Hair follicular keratinocyte (primary cell): ENCODE measurements around the gene PAIP2. TPM values are rescaled to one million over a fixed set of nuclear protein-coding genes. Genes with fewer than 3 reads are reported as not detected.

ENCODE experiments used
- total RNA-seq: library from RNA; depleted of rRNA; stranded (reverse); fragments of >200 nt; gene quantifications from 2 replicates; pipeline ENCODE4 v1.2.3, GENCODE V29; 2015

PAIP2 gene
- total RNA-seq = 43.7 and 62.6 TPM in 2 replicates

GRCh38 chr5:139341689-139342422 is at the start of gene PAIP2:
PAIP2 (plus strand) TSS chr5:139341854; CDS start chr5:139363785, 21,931 bp downstream.

DNA sequence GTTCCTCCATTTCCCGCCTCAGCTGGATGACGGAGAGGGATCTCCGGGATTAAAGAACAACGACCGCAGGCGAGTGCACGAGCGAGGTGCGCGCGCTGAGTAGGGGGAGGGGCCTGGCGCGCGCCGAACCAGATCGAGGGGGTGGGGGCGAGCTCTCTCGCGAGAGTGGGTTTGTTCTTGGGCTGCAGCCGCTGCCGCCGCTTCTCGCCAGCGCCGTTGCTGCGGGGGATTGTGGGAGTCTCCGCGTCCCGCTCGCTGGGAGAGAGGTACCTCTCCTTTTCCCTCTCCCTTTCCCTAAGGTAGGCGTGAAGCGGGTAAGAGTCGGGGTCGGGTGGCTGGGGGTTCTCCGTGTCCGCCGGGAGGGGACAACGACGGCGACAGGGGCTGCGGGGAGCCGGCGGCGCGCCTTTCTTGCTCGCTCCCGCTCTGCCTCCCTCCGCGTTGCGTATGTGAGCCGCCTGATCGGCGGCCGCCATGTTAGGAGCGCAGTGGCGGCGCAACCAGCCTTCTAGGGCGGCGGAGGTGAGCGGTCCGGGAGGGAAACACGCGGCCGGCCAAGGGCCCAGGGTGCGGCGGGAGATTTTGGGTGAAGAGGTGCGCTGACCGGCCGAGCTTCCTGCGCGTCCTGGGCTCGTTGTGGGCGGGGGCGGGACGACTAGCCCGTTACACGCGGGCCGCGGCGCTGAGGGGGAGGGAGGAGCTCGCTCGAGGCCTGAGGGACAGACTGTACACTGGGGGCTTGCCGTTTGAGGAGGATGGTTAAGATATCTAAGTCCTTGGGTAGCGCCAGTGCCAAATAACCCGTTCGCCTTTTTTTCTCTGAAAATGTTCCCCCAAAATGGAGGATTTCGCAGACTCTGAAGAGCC is 47.9 kb upstream of the PAIP2 start, which contains the start of gene MATR3:
Gene MATR3 (plus strand): TSS at position 234 of the 867 bp plus-strand sequence. CDS start 13,676 bp downstream, outside the sequence.

DNA sequence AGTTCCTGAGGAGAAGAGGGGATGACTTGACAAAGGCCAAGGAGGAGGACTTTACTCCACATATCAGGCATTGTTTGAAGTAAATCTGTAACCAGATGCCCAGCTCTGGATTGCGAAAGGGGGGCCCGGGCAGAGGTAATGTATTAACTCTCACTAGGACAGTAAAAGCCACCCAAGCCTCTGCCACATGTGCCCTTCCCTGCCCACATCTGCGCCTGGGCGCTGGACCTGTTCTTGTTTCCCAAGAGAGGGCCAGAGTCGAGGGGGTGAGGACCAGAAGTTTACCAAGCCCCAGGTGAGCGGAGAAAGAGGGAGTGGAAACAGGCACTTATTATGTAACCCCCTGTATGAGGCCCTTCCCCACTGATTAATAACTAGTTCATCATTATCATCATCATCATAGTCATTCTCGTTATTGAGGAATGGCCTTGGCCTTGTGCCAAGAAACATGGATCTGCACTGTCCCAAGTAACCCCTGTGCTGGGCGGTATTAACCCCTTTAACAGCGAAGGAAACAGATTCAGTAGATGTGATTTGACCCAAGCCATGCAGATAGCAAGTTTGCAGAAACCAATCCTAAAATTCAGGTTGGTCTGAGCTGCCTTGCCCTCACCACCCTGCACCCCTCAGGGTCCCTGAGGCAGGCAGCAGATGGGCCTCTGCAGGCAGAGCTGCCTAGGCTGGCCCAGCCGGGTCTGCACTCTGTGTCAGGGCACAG is 41.8 kb downstream of the PAIP2 start, which contains the start of gene SLC23A1:
Gene SLC23A1 (minus strand): TSS at position 23 of the 718 bp plus-strand sequence. CDS start 44 bp downstream, outside the sequence.

DNA sequence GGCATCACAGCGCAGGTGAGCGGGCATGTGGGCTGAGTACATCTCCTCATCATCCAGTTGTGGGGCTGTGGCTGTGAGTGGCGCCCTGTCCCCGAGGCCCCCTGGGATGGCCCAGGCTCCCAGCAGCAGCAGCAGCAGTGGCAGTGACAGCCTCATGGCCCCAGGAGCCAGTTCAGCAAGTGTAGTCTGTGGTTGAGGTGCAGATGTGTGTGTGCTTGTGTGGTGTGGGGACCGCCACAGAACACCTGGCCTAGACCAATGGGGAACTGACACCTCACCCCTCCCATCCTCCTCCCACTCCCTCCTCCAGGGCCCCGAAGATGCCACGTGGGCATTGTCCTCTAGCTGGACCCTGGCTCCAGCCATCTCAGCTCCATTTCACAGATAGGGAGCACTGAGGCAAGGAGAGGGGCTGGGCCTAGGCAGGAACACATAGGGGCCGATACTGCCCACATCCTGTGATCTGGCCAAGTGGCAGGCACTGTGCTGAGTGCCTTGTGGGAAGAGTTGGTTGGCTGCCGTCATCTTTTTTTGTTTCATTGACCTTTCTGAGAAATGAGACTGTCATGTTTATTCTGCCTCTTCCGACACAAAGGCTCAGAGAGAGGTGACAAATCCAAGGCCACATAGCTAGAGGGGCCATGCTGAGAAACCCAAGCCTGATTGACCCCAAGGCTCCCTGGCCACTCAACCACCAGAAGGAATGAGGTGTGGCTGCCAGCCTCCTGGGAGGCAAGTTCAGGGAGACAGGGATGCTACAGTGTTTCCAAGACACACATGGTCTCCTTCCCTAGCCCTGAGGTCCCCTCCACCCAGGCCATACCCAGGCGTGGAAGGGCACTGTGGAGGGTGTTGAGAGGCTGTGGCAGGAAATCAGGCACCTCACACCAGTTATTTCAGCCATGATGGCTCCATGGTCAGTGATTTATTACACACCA is 48.3 kb downstream of the PAIP2 start, which contains the start of gene MZB1:
Gene MZB1 (minus strand): TSS at position 213 of the 938 bp plus-strand sequence. CDS start 57 bp downstream, at position 156.

DNA sequence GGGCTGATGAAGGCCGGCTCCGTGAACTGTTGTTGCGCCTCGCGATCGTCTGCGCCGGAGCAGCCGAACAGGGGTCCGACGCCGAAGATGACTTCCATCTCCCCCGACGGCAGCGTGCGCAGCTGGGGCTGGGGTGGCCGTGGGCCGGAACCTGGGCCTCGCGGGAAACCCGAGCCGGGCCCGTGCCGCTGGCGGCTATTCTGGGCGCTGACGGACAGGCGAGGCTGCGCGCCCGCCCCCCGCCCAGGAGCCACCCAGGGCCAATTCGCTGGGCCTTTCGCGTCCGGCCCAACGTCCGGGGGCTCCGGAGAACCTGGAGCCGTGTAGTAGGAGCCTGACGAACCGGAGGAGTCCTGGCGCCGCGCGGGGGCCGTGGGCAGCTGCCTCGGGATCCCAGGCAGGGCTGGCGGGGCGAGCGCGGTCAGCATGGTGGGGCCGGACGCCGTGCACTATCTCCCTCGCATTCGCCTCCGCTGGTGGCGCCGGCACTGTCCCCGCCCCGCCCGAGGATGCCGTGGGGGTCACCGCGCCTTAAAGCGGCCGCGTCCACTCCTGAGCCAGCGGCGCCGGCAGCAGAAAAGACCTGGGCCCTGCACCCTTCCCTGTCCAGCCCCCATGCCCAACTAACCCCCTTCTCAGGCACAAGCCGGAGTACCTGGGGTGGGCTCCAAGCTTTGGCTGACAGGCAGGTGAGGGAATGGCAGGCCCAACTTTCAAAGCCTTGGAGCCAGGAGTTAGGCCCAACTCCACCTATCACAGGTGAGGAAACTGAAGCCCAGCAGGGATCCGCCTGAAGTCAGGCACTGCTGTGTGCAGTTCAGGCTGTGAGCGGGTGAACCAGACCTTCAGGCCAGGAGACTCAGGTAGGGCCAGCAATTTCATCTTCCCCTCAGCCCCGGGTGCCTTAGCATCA is 53.3 kb downstream of the PAIP2 start, which contains the start of gene PROB1:
Gene PROB1 (minus strand): TSS at position 451 of the 913 bp plus-strand sequence. CDS start 23 bp downstream, at position 428.

DNA sequence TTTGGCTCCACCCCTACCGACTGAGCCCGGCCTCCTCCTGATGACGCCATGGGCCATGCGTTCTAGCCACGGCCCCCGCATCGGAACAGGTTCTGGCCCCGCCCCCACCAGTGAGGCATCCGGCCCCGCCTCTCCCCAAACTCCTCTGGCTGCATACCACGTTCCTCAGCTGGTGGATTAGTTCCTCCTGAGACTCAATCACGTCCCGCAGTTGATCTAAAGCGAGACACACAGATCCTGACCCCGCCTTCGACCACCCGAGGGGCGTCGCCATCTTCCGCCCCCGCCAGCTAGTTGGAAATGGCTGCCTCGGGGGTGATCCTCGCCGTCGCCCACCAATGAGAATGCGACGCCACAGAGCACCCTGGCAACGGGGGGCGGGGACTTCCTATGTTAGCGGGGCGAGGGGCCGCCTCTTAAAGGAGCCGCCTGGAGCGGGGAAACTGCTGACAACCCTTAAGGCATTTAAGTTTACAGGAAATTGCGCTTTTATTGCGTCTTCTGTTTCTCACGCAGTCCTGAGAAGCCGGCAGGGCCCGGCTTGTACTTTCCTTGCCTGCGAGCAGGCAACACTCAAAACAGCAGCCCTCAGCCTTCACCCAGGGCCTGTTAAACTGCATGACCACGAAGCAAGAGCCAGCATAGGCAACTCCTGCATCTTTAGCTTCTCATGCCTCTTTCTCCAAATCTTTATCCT is 62.3 kb downstream of the PAIP2 start, which contains the start of gene SPATA24:
Gene SPATA24 (minus strand): TSS at position 303 of the 697 bp plus-strand sequence. CDS start 29 bp downstream, at position 274.

Other genes with a start within 250 kb of the PAIP2 start
- 60.9 and 71.8 TPM in 2 replicates for gene SIL1, start 143.5 kb upstream of the PAIP2 start, total RNA-seq
- 130 and 151 TPM in 2 replicates for gene MATR3, start 48.1 kb upstream of the PAIP2 start, total RNA-seq
- gene SLC23A1, start 41.4 kb downstream of the PAIP2 start, total RNA-seq = not detected in 2 replicates
- gene MZB1, start 48.1 kb downstream of the PAIP2 start, total RNA-seq = 0.16 TPM in 1 of 2 replicates, not detected in the other
- gene PROB1, start 53.2 kb downstream of the PAIP2 start, total RNA-seq = 0.78 and 2.7 TPM in 2 replicates
- gene SPATA24, start 62.2 kb downstream of the PAIP2 start, total RNA-seq = 3.0 and 4.6 TPM in 2 replicates
- 5.7 and 17.3 TPM in 2 replicates for gene DNAJC18, start 97.7 kb downstream of the PAIP2 start, total RNA-seq
- gene ECSCR, start 120.9 kb downstream of the PAIP2 start, total RNA-seq = not detected in 2 replicates
- not detected in 2 replicates for gene SMIM33, start 129.2 kb downstream of the PAIP2 start, total RNA-seq
- 44.2 and 55.8 TPM in 2 replicates for gene STING1, start 140.9 kb downstream of the PAIP2 start, total RNA-seq
- 131 and 180 TPM in 2 replicates for gene UBE2D2, start 219.5 kb downstream of the PAIP2 start, total RNA-seq